ENCODE results near the gene RIF1.

DNA sequence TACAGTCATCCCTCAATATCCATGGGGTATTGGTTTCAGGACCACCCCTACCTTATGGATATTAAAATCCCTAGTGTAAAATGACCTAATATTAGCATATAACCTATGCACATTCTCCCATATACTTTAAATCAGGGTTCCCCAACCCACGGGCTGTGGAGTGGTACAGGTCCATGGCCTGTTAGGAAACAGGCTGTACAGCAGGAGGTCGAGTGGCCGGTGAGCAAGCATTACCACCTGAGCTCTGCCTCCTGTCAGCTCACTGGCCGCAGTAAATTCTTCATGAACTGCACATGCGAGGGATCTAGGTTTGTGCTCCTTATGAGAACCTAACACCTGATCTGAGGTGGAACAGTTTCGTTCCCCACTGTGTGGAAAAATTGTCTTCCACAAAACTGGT lies 73.8 kb downstream of the RIF1 start:
- TF ChIP-seq, protein P1, sequence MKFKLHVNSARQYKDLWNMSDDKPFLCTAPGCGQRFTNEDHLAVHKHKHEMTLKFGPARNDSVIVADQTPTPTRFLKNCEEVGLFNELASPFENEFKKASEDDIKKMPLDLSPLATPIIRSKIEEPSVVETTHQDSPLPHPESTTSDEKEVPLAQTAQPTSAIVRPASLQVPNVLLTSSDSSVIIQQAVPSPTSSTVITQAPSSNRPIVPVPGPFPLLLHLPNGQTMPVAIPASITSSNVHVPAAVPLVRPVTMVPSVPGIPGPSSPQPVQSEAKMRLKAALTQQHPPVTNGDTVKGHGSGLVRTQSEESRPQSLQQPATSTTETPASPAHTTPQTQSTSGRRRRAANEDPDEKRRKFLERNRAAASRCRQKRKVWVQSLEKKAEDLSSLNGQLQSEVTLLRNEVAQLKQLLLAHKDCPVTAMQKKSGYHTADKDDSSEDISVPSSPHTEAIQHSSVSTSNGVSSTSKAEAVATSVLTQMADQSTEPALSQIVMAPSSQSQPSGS (tag by site-specific recombination; IDR thresholded peaks at IDR 0.05; ENCODE audit: low read depth) = no peak
- TF ChIP-seq, protein P2, sequence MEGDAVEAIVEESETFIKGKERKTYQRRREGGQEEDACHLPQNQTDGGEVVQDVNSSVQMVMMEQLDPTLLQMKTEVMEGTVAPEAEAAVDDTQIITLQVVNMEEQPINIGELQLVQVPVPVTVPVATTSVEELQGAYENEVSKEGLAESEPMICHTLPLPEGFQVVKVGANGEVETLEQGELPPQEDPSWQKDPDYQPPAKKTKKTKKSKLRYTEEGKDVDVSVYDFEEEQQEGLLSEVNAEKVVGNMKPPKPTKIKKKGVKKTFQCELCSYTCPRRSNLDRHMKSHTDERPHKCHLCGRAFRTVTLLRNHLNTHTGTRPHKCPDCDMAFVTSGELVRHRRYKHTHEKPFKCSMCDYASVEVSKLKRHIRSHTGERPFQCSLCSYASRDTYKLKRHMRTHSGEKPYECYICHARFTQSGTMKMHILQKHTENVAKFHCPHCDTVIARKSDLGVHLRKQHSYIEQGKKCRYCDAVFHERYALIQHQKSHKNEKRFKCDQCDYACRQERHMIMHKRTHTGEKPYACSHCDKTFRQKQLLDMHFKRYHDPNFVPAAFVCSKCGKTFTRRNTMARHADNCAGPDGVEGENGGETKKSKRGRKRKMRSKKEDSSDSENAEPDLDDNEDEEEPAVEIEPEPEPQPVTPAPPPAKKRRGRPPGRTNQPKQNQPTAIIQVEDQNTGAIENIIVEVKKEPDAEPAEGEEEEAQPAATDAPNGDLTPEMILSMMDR (tag by site-specific recombination; IDR thresholded peaks at IDR 0.05) = no peak
- TF ChIP-seq TCF7L2 (IDR thresholded peaks at IDR 0.05; ENCODE audit: borderline replicate concordance, low read depth, low read length) = no peak
- no peak for TF ChIP-seq ZNF175 (tag by site-specific recombination; IDR thresholded peaks at IDR 0.05)
- no peak for TF ChIP-seq KLF1 (tag by site-specific recombination; IDR thresholded peaks at IDR 0.05)
- no peak for TF ChIP-seq ZNF785 (tag by site-specific recombination; IDR thresholded peaks at IDR 0.05)
- no peak for TF ChIP-seq ZNF555 (tag by site-specific recombination; conservative IDR thresholded peaks at IDR 0.05)
- no peak for TF ChIP-seq ZNF155 (tag by site-specific recombination; IDR thresholded peaks at IDR 0.05)
- no peak for TF ChIP-seq KLF10 (tag by site-specific recombination; IDR thresholded peaks at IDR 0.05)
- TF ChIP-seq ZNF777 (tag by site-specific recombination; IDR thresholded peaks at IDR 0.05; ENCODE audit: borderline replicate concordance) = no peak
- no peak for TF ChIP-seq MEIS1 (CRISPR knock-in tag; IDR thresholded peaks at IDR 0.05; ENCODE audit: borderline replicate concordance)
- no peak for TF ChIP-seq ZNF350 (tag by site-specific recombination; IDR thresholded peaks at IDR 0.05)
- no peak for TF ChIP-seq KLF17 (tag by site-specific recombination; IDR thresholded peaks at IDR 0.05)
- no peak for TF ChIP-seq ZNF138 (tag by site-specific recombination; IDR thresholded peaks at IDR 0.05; ENCODE audit: borderline replicate concordance)

Measured in HEK293 (cell line).